Stimulated activated CD4-positive, alpha-beta T cell treated with anti-CD3 and anti-CD28 coated beads, Interleukin-2, amount 100 ng/mL, for 24 hours (primary cell): ENCODE results near the gene RPS16.

Source experiments
- DNase-seq, 2 donors: peaks; one replicate each; pipeline ENCODE4 v3.0.0-alpha.2; 2020

RPS16 gene

GRCh38 chr19:39384839-39385568 is 50.7 kb downstream of the RPS16 start:
- DNase-seq, result no peak
